GM04504 (cell line): ENCODE results near the gene UPK3A.
"Not testable (repeated sequence)": the region's sequence is repeated elsewhere in the genome, so short reads cannot be mapped to it uniquely, and the experiment has no call there.

ENCODE experiments used
- DNase-seq: peaks from one replicate; pipeline ENCODE4 v3.0.0-alpha.2; 2012; ENCODE audit warnings: low read depth

Gene UPK3A

DNA sequence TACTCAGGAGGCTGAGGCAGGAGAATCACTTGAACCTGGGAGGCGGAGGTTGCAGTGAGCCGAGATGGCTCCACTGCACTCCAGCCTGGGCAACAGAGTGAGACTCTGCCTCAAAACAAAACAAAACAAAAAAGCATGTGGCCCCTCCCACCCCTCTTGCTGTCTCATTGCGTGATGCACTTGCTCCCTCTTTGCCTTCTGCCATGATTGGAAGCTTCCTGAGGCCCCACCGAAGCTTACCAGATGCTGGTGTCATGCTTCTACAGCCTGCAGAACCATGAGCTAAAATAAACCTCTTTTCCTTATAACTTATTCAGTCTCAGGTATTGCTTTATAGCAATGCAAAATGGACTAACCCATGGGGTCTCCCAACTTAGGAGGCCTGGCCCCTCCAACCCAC is 26.8 kb upstream of the UPK3A start:
- not testable (repeated sequence) for DNase-seq

DNA sequence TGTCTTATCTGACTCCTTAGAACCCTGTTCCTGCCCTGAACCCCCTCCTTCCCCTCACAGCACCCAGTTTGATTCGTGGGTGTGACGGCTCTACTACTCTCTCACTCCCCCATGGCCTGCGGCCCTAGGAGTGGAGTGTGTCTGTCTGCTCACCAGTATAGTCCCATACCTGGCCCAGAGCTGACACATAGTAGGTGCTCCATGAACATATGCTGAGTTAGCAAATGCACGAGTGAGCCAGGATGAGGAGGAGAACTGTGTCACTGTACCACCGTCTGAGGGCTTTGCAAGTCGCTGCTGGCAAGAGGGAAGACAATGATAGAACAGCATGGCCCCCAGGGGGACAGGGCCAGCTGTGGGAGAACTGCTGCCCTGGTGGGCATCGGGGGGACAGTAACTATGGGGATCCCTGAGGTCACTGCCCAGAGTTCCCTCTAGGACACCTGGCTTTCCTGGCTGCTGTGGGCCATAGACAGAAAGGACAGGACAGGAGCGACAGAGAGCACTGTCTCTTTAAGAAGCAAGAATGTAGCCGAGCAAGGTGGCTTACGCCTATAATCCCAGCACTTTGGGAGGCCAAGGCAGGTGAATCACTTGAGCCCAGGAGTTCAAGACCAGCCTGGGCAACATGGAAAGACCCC is 24.9 kb upstream of the UPK3A start:
- DNase-seq: no peak

DNA sequence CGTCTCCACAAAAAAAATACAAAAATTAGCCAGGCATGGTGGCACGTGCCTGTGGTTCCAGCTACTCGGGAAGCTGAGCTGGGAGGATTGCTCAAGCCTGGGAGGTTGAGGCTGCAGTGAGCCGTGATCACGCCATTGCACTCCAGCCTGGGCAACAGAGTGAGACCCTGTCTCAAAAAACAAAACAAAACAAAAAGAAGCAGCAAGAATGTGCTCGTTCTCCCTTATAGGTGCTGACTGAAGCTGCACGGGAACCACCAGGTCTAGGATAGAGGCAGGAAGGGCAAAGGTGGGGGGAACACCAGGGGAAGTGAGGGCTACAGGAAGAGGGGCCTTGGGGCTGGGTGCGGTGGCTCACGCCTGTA is 24.4 kb upstream of the UPK3A start:
- not testable (repeated sequence) for DNase-seq

DNA sequence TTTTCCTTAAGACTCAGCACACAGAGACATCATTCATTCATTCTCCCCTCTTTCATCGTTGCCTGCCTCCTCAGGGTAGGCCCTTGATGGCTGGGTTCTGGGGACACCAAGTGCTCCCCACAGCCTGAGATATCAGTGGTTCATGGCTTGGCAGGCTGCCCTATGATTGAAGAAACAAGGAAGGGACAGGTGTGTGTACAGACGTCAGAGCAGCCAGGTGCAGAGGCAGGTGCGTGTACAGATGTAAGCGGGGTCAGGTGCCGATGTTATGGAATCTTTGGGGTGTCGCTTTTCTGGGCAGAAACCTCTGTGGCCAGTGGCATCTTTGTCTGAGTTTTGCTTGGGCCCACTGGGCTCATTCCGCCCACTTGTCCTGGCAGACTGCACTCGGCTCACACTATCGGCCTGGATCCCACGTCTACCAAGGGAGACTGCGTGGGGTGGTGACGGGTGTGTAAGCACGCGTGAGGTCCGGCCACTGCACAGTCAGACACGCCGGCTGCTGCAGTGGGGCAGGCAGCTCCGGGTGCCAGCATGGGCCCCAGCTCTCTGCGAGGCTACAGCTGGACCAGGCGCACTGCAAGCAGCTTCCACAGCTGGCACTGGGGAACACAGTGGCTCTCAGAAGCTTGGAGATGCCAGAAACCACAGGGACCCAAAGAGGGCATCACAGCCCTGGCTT is 23.2 kb upstream of the UPK3A start:
- DNase-seq: no peak

DNA sequence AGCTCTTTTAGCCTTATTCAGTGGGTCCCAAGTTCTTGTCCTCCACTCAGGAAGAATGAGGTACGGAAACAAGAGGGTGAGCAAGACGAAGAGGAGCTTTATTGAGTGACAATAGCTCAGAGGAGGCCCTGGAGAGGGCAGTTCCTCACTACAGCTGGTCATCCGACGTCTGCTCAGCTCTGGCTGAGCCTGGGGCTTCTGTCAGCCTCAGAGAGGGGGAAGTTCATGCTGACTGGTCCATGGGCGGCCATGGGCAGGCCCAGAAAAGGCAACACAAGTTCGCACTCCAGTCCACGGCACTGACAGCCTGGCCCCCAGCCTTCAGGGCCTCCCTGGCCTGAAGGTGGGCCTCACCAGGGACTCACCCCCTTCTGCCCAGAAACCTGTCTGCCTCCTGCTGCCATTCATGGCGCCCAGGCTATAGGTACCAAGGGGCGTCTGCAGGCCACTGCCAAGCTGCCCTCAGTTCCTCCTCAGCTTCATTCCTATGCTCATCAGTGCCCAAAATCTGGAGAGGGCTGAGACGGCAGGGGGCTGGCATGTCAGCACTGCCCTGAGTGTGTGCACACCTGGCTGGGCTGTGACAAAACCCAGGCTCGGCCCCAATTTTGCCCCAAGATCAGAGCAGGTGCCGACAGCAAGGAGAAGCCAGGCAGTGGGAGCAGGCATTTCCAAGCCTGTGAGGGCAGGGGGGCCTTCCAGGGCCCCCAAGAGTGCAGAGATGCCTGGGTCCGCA is 22.4 kb upstream of the UPK3A start:
- DNase-seq: no peak

DNA sequence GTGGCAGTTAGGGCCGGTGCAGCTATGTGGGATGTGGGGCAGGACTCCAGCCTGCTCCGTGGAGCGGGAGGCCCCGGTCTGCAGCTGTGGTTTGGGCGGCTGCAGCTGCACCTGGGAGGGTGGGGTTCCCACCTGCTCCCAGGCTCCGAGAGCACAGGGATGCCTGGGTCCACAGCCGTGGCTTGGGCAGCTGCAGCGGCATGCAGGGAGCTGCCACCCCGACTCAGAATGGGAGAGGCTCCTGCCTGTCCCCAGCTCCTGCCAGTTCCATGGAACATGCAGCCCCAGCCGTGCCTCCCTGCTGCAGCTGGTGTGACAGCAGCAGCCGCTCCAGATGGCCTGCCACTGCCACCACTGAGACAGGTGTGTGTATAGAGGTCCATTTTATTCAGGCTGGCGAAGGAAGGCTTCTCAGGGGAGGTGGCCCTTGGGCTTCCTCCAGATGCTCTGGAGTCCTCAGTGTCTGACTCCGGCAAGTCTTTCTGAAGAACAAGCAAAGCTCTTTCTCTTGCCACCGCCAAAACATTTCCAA is 21.8 kb upstream of the UPK3A start:
- no peak for DNase-seq

DNA sequence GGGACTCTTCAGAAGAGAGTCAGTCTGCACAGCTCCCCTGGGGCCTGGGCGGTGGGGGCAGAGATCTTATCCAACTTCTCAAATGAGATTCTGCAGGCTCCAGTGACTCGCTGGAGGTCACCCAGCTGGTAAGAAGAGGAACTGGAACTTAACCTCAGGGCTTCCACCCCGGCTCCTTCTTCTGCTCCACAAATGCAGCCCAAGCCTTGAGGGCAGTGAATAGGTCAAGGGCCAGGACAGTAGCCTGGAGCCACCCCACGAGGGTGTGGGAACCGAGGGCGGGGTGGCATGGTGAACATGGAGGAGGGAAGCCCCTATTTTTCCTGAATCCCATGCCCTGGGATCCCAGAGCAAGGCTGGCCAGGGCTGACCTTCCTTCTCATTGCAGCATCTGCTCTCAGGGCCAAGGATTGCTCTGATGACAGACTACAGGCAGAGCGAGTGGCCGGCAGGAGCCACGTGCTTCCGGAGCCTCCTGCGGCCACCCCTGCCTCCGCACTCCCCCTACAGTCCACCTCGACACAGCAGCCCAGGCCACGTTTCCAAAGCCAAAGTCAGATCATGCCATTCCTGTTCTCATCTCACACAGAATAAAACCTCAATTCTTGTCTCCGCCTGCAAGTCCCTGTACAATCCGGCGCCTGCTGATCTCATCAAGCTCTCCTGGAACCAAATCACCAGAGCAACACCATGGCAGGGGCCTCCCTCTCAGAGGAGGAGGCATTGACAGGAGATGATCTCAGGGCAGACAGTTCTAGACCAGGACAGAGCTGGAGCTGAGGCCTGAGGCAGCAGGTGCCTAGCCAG is 21.1 kb upstream of the UPK3A start:
- peak; percentile 76 for DNase-seq

DNA sequence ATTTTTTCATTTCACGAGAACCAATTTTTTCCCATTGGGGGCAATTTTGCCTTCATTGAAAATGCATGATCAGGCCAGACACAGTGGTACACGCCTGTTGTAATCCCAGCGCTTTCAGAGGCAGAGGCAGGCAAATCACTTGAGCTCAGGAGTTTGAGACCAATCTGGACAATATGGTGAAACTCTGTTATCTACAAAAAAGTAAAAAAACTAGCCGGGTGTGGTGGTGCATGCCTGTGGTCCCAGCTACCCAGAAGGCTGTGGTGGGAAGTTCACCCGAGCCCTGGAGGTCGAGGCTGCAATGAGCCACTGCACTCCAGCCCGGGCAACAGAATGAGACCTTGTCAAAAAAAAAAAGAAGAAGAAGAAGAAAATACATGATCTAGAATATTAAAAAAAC is 19.2 kb upstream of the UPK3A start:
- DNase-seq: no peak

DNA sequence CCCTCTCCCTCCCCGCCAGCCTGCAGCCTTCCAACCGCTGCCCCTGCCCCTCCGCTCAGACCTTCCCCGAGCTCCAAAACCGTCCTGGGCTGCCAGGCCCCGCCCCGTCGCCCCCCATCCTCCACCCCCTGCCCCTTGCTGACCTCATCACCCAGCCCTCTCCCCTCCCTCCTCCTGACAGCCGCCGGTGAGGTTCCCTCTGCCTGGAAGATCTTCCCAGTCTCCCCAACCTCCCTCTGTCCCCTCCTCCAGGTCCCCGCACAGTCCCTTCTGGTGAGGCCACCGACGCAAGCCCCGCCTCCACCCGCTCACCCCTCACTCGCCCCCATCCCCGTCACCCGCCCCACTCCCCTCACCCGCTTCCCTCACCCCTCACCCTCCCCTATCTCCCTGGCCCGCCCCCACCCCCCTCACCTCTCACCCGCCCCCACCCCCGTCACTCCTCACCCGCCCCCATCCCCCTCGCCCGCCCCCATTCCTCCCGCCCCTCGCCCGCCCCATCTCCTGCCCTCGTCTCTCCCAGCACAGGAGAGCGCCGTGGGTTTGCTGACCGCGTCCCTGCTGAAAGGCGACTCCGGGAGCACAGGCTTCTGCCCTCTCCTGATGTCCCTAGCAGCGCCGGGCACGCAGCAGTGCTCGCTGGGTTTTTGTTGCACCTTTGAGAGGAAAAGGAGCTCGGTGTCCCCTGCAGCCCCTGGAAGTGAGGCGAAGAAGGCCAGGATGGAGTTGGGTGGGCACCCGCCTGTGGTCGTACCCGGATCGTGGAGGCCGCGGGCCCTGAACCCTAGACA is 16.4 kb upstream of the UPK3A start:
- no peak for DNase-seq

DNA sequence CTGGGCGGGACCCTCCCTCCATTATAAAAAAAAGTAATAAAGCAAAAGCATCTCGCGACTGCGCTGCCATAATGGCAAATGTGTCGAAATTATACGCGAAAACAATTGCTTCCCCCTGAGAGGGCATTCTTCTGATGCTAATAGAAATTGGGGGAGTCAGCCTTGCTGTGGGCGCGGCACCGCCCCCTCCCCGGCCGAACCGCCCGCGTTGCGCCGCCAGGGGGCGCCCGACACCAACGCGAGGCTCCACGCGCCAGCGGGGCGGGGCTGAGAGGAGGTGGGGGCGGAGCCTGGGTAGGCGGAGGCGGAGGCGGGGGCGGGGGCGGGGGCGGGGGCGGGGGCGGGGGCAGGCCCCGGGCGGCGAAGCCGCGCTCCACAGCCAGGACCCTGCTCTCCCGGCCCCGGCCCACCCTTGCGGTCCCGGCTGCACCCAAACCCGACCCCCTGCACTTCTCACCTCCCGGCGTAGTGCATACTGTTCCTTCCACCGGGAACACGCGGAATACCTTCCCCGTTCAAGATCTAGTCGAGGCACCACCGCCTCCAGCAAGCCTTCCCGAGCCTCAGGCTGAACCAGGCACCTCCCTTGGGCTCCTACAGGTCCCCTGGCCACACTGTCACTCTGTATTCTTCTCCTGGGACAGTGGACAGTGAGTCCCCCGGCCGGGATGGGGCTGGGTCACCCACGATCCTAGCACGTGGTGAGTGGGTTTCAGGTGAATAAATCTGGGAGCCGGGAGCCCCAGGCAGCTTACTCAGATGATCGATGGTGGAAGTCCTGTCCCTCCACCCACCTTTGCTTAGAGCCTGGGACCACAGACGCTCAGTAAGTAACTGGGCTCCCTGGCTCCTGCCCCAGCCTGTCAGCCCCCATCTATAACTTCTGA is 15.5 kb upstream of the UPK3A start:
- DNase-seq: peak; percentile 48

DNA sequence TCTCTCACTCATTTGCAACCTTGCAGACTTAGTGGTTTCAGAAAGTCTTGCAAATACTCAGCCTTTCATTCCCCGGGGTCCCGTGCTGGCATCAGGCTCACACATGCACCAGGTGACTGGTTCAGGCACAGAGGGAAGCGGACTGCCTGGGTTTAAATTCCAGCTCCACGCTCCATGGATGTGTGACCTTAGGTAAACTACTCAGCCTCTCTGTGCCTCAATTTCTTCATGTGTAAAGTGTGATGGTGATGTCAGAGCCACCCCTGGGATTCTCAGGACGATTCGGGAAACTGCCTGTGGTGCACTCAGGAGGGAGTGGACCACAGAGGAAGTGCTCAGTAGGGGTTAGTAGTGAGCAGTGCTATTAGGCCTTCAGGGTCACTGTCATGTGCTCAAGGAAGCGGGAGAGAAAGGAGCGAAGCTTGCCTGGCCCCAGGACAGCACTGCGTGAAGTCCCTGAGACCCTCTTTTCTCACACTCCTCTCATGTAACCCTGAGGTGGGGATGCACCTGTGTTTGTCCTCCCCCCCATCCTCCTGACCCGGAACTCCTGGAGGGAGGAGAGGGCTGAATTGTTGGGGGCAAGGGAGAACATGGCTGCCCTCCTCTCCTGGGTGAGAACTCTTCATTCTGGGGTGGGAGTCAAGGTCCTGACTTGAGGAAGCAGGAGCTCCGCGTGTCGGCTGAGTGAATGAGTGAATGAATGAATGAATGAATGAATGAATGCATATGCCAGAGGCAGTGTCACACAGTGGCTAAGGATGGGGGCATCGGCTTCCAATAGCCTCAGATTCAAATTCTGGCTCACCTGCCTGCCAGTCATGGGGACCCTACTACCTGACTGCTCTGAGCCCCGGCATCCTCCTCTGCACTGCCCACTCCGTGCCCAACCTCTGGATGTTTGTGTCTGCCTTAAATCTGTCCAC is 14.4 kb upstream of the UPK3A start:
- no peak for DNase-seq

DNA sequence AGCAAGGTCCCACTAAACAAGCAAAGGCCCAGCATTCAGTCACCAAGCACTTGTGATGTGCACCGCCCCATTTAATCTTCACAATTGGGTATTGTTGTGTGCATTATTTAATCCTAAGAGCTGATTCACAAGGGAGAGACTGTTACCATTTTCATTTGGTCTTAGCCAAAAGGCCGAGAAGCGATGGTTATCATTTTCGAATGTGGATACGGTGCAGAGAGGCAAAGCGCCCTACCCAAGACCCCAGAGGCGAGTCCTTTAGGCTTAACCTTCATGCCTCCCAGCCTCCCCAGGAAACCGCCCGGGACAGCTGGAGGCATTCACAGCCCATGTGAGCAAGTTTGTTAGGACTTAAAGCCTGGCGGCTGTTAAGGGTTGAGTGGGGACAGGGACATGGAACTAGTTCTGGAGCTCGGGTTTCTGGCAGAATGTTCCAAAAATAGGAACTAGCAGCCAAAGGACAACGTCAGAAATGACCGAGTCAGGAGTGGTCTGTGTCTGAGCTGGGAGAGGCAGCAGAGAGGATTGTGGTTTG is 13.0 kb upstream of the UPK3A start:
- no peak for DNase-seq

DNA sequence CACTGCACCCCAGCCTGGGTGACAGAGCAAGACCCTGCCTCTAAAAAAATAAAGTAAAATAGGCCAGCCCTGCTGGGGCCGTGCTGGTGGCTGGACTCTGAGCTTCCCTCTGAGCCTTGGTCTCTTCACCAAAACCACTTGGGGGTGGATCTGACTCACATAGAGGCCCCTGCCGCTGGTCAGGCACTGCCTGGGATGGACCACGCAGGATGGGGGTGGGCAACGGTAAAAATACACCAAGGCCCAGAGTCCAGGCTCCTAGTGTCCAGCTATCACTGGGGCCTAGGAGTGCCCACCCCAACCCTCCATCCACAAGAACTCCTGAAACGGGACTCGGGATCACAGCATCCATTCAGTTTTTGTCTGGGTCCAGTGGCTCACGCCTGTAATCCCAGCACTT is 12.3 kb upstream of the UPK3A start:
- no peak for DNase-seq

DNA sequence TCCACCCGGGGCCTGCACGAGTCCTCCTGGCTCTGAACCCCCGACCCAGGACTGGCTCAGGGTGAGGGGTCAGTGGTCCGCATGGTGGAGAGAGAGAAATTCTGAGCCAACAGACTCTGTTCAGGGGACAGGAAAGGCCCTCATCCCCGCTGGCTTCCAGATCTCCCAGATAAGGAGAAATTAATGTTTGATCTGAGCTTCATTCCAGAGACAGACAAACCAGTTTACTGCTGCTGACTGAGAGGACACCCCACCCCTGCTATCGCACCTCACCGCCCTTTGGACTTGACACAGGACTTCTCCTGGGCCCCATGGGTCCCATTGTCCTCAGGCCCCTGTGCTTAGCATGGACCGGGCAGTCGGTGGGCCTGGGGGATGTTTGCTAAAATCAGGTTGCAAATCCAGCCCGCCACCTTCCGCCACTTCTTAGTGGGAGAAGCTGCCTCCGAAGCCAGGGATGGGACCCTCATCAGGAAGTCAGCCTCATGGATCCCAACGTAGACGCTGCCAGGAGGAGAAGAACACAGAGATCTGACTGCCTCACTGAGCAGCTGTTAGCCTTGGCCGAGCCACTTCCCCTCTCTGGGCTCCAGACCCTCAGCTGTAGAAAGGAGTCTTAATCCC is 11.2 kb upstream of the UPK3A start:
- DNase-seq: no peak

DNA sequence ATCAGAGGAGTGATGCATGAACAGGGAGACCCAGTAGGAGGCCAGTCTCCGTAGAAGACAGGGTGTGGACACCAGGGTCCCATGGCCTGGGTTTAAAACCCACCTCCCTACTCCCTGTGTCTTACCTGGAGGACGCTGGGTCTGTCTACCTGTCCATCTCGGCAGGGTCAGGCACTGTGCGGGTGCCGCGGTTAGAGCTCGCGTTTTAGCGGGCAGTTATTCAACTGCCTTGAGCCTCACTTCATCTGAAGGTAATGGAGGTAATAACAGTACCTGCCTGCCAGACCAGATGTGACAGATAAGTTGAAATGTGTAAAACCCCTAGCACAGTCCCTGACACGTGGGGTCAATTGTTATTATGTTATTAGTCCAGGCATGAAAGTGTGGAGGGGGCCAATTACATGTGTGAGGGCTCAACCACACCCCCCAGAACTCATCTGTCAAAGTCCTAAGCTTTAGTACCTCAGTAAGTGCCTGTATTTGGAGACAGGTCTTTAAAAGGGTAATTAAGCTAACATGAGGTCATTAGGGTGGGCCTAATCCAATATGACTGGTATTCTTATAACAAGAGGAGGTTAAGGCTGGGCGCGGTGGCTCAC is 8.1 kb upstream of the UPK3A start:
- DNase-seq: no peak

DNA sequence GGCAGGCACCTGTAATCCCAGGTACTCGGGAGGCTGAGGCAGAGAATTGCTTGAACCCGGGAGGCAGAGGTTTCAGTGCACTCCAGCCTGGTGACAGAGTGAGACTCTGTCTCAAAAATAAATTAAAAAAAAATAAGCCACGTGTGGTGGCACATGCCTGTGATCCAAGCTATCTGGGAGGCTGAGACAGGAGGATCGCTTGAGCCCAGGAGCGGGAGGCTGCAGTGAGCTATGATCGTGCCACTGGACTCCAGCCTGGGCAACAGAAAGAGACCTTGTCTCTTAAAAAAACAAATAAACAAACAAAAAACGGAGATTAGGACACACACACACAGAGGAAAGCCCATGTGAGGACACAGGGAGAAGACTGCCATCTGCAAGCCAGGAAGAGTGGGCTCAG is 7.0 kb upstream of the UPK3A start:
- DNase-seq: not testable (repeated sequence)

DNA sequence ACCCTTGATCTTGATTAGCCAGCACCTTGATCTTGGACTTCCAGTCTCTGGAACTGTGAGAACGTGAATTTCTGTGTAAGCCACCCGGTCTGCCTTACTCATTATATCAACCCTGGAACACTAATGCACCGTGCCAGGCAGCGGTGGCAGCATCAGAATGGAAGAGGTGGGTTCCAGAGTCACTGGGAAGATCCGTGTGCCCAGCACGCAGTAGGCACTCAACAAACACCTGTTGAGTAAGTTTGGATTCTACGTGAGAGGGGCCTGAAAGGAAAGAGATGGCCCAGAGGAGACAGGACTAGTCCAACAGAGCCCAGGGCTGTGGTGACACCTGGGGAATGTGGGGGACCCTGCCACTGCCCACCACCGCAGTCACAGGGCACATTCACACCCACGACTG is 6.6 kb upstream of the UPK3A start:
- no peak for DNase-seq

DNA sequence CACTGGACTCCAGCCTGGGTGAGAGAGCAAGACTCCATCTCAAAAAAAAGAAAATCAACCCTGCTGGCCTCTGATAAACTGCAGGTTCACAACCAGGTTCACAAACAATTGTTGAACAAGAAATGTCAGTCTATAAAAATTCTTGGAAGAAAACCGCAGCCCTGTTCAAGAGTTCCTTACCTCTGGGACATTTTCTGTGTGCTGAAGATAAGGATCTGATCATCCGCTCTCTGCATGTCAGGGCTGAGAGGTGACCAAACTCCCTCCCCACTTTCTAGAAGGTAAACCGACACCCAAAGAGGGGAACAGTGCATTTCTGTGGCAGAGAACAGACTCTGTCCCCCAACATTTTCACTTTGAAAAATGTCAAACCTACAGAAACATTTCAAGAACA is 4.2 kb upstream of the UPK3A start:
- DNase-seq: no peak
